ENCODE results near the gene AMMECR1. TPM values are rescaled to one million over a fixed set of nuclear protein-coding genes. Genes with fewer than 3 reads are reported as not detected.

The AMMECR1 gene
- total RNA-seq, 2 experiments from 2014 or later, result 3.7 to 4.1 TPM

GRCh38 chrX:110277609-110278008 lies 40.3 kb downstream of the AMMECR1 start:
- CTCF ChIA-PET, result interaction anchor here (1.3 kb wide), 1 partner anchor 131 kb away, joined by 5 read pairs; no protein-coding TSS in a partner anchor
- H3K27me3 Mint-ChIP-seq (ENCODE audit: low read depth), result no peaks in the 10 kb centered on the region
- peaks cover 3% of the 10 kb centered on the region for H3K9me3 Mint-ChIP-seq
- intact Hi-C loops (cut with micrococcal nuclease), result no loop called here
- no peak overlapping the region for H3K4me3 Mint-ChIP-seq
- DNase-seq, result no peak
- no peaks in the 10 kb centered on the region for H3K36me3 Mint-ChIP-seq (ENCODE audit: low read depth)
- no peak overlapping the region for H3K27ac Mint-ChIP-seq
- H3K4me1 Mint-ChIP-seq (ENCODE audit: low read depth), result peaks cover 21% of the 10 kb centered on the region

GRCh38 chrX:110276778-110277177 lies 41.1 kb downstream of the AMMECR1 start:
- Mint-ChIP-seq H3K4me3 (no peak overlapping the region), H3K36me3 (ENCODE audit: low read depth) (no peaks in the 10 kb centered on the region), H3K27me3 (ENCODE audit: low read depth) (no peaks in the 10 kb centered on the region), H3K4me1 (ENCODE audit: low read depth) (peaks cover 19% of the 10 kb centered on the region), H3K27ac (no peak overlapping the region), H3K9me3 (peaks cover 3% of the 10 kb centered on the region)
- CTCF ChIA-PET, result no interaction called here
- no peak for DNase-seq
- intact Hi-C loops (cut with micrococcal nuclease), result no loop called here

- DNase-seq, result no peak
- intact Hi-C loops (cut with micrococcal nuclease), result loop anchor here (2.0 kb wide), 1 partner anchor 42 kb away; no protein-coding TSS in a partner anchor
- H3K36me3 Mint-ChIP-seq (ENCODE audit: low read depth), result no peaks in the 10 kb centered on the region
- CTCF ChIA-PET, result interaction anchor here (1.0 kb wide), 1 partner anchor 22 kb away, joined by 3 read pairs; no protein-coding TSS in a partner anchor
- no peaks in the 10 kb centered on the region for H3K27me3 Mint-ChIP-seq (ENCODE audit: low read depth)
- peaks cover 3% of the 10 kb centered on the region for H3K9me3 Mint-ChIP-seq
- H3K27ac Mint-ChIP-seq, result peak overlapping the region; percentile 61
- peaks cover 39% of the 10 kb centered on the region for H3K4me1 Mint-ChIP-seq (ENCODE audit: low read depth)
- no peak overlapping the region for H3K4me3 Mint-ChIP-seq
These were observed 49.0 kb downstream of the AMMECR1 start for GRCh38 chrX:110268886-110269285.

GRCh38 chrX:110268395-110268794 lies 49.5 kb downstream of the AMMECR1 start:
- Mint-ChIP-seq H3K36me3 (ENCODE audit: low read depth) (no peaks in the 10 kb centered on the region), H3K9me3 (no peaks in the 10 kb centered on the region), H3K4me1 (ENCODE audit: low read depth) (peaks cover 40% of the 10 kb centered on the region), H3K27me3 (ENCODE audit: low read depth) (no peaks in the 10 kb centered on the region), H3K27ac (peak overlapping the region; percentile 61), H3K4me3 (no peak overlapping the region)
- CTCF ChIA-PET, result no interaction called here
- DNase-seq, result no peak
- intact Hi-C loops (cut with micrococcal nuclease), result loop anchor here (2.0 kb wide), 1 partner anchor 42 kb away; no protein-coding TSS in a partner anchor

- Mint-ChIP-seq H3K27ac (peak overlapping the region; percentile 61), H3K27me3 (ENCODE audit: low read depth) (no peaks in the 10 kb centered on the region), H3K36me3 (ENCODE audit: low read depth) (no peaks in the 10 kb centered on the region), H3K4me3 (no peak overlapping the region), H3K9me3 (no peaks in the 10 kb centered on the region), H3K4me1 (ENCODE audit: low read depth) (peaks cover 40% of the 10 kb centered on the region)
- DNase-seq, result no peak
- intact Hi-C loops (cut with micrococcal nuclease), result loop anchor here (2.0 kb wide), 1 partner anchor 43 kb away; no protein-coding TSS in a partner anchor
- CTCF ChIA-PET, result no interaction called here
These were observed 50.0 kb downstream of the AMMECR1 start for GRCh38 chrX:110267874-110268273.

- intact Hi-C loops (cut with micrococcal nuclease), result no loop called here
- CTCF ChIA-PET, result no interaction called here
These were observed 52.2 kb downstream of the AMMECR1 start for GRCh38 chrX:110265661-110266060.

GRCh38 chrX:110259117-110259516 lies 58.8 kb downstream of the AMMECR1 start:
- no peaks in the 10 kb centered on the region for H3K36me3 Mint-ChIP-seq (ENCODE audit: low read depth)
- intact Hi-C loops (cut with micrococcal nuclease), result no loop called here
- no peaks in the 10 kb centered on the region for H3K9me3 Mint-ChIP-seq
- H3K4me1 Mint-ChIP-seq (ENCODE audit: low read depth), result peaks cover 16% of the 10 kb centered on the region
- CTCF ChIA-PET, result no interaction called here
- H3K4me3 Mint-ChIP-seq, result no peak overlapping the region
- no peak overlapping the region for H3K27ac Mint-ChIP-seq
- DNase-seq, result no peak
- H3K27me3 Mint-ChIP-seq (ENCODE audit: low read depth), result no peaks in the 10 kb centered on the region

More at GRCh38 chrX:110265661-110266060, 52.2 kb downstream of the AMMECR1 start:
- no peaks in the 10 kb centered on the region for H3K27me3 Mint-ChIP-seq (ENCODE audit: low read depth)
- no peaks in the 10 kb centered on the region for H3K9me3 Mint-ChIP-seq
- no peak overlapping the region for H3K4me3 Mint-ChIP-seq
- no peaks in the 10 kb centered on the region for H3K36me3 Mint-ChIP-seq (ENCODE audit: low read depth)
- DNase-seq, result no peak
- no peak overlapping the region for H3K27ac Mint-ChIP-seq
- H3K4me1 Mint-ChIP-seq (ENCODE audit: low read depth), result peaks cover 39% of the 10 kb centered on the region

GRCh38 chrX:110258552-110258951 lies 59.3 kb downstream of the AMMECR1 start:
- no peak overlapping the region for H3K27ac Mint-ChIP-seq
- H3K4me3 Mint-ChIP-seq, result no peak overlapping the region
- H3K27me3 Mint-ChIP-seq (ENCODE audit: low read depth), result no peaks in the 10 kb centered on the region
- peaks cover 13% of the 10 kb centered on the region for H3K4me1 Mint-ChIP-seq (ENCODE audit: low read depth)
- intact Hi-C loops (cut with micrococcal nuclease), result no loop called here
- CTCF ChIA-PET, result no interaction called here
- no peak for DNase-seq
- H3K36me3 Mint-ChIP-seq (ENCODE audit: low read depth), result no peaks in the 10 kb centered on the region
- no peaks in the 10 kb centered on the region for H3K9me3 Mint-ChIP-seq

- no peaks in the 10 kb centered on the region for H3K9me3 Mint-ChIP-seq
- H3K27ac Mint-ChIP-seq, result no peak overlapping the region
- intact Hi-C loops (cut with micrococcal nuclease), result no loop called here
- CTCF ChIA-PET, result no interaction called here
- H3K36me3 Mint-ChIP-seq (ENCODE audit: low read depth), result no peaks in the 10 kb centered on the region
- peaks cover 13% of the 10 kb centered on the region for H3K4me1 Mint-ChIP-seq (ENCODE audit: low read depth)
- no peaks in the 10 kb centered on the region for H3K27me3 Mint-ChIP-seq (ENCODE audit: low read depth)
- DNase-seq, result no peak
- no peak overlapping the region for H3K4me3 Mint-ChIP-seq
These were observed 60.0 kb downstream of the AMMECR1 start for GRCh38 chrX:110257889-110258288.

- no peaks in the 10 kb centered on the region for H3K9me3 Mint-ChIP-seq
- intact Hi-C loops (cut with micrococcal nuclease), result no loop called here
- peaks cover 4% of the 10 kb centered on the region for H3K36me3 Mint-ChIP-seq (ENCODE audit: low read depth)
- DNase-seq, result no peak
- peaks cover 6% of the 10 kb centered on the region for H3K4me1 Mint-ChIP-seq (ENCODE audit: low read depth)
- no peak overlapping the region for H3K4me3 Mint-ChIP-seq
- no peak overlapping the region for H3K27ac Mint-ChIP-seq
- no peaks in the 10 kb centered on the region for H3K27me3 Mint-ChIP-seq (ENCODE audit: low read depth)
- CTCF ChIA-PET, result no interaction called here
These were observed 65.2 kb downstream of the AMMECR1 start for GRCh38 chrX:110252711-110253110.

- no peak overlapping the region for H3K4me3 Mint-ChIP-seq
These were observed 65.9 kb downstream of the AMMECR1 start for GRCh38 chrX:110251961-110252360.

GRCh38 chrX:110251526-110251925 lies 66.4 kb downstream of the AMMECR1 start:
- CTCF ChIA-PET, result no interaction called here
- Mint-ChIP-seq H3K4me3 (no peak overlapping the region), H3K4me1 (ENCODE audit: low read depth) (peaks cover 11% of the 10 kb centered on the region), H3K36me3 (ENCODE audit: low read depth) (peaks cover 4% of the 10 kb centered on the region), H3K27me3 (ENCODE audit: low read depth) (no peaks in the 10 kb centered on the region), H3K9me3 (no peaks in the 10 kb centered on the region), H3K27ac (no peak overlapping the region)
- no peak for DNase-seq
- intact Hi-C loops (cut with micrococcal nuclease), result no loop called here

More at GRCh38 chrX:110251961-110252360, 65.9 kb downstream of the AMMECR1 start:
- H3K27me3 Mint-ChIP-seq (ENCODE audit: low read depth), result no peaks in the 10 kb centered on the region
- H3K9me3 Mint-ChIP-seq, result no peaks in the 10 kb centered on the region
- CTCF ChIA-PET, result no interaction called here
- H3K36me3 Mint-ChIP-seq (ENCODE audit: low read depth), result peaks cover 4% of the 10 kb centered on the region
- H3K27ac Mint-ChIP-seq, result no peak overlapping the region
- H3K4me1 Mint-ChIP-seq (ENCODE audit: low read depth), result peaks cover 8% of the 10 kb centered on the region
- no peak for DNase-seq
- intact Hi-C loops (cut with micrococcal nuclease), result no loop called here

GRCh38 chrX:110250847-110251246 lies 67.0 kb downstream of the AMMECR1 start:
- DNase-seq, result no peak
- H3K27me3 Mint-ChIP-seq (ENCODE audit: low read depth), result no peaks in the 10 kb centered on the region
- no peaks in the 10 kb centered on the region for H3K9me3 Mint-ChIP-seq
- peaks cover 4% of the 10 kb centered on the region for H3K36me3 Mint-ChIP-seq (ENCODE audit: low read depth)
- H3K27ac Mint-ChIP-seq, result no peak overlapping the region
- H3K4me1 Mint-ChIP-seq (ENCODE audit: low read depth), result peaks cover 16% of the 10 kb centered on the region
- CTCF ChIA-PET, result no interaction called here
- no peak overlapping the region for H3K4me3 Mint-ChIP-seq
- intact Hi-C loops (cut with micrococcal nuclease), result no loop called here

Measured in activated naive CD4-positive, alpha-beta T cell treated with anti-CD3 and anti-CD28 coated beads for 36 hours (primary cell).